HT-29 (cell line): ENCODE results near the gene NSMCE1. TPM values are rescaled to one million over a fixed set of nuclear protein-coding genes. Genes with fewer than 3 reads are reported as not detected.
"Not testable (repeated sequence)": the region's sequence is repeated elsewhere in the genome, so short reads cannot be mapped to it uniquely, and the experiment has no call there.

Experiments used
- DNase-seq: peaks from one replicate; pipeline ENCODE4 v3.0.0-alpha.2; 2015; ENCODE audit warnings: low spot score
- total RNA-seq: library from RNA; depleted of rRNA; stranded (reverse); fragments of >200 nt; shearing (Covaris generic); gene quantifications from 2 replicates; pipeline ENCODE4 v1.2.3, GENCODE V29; 2014

The NSMCE1 gene
- total RNA-seq, 1 experiment from 2014 or later = 52.3 TPM

DNA sequence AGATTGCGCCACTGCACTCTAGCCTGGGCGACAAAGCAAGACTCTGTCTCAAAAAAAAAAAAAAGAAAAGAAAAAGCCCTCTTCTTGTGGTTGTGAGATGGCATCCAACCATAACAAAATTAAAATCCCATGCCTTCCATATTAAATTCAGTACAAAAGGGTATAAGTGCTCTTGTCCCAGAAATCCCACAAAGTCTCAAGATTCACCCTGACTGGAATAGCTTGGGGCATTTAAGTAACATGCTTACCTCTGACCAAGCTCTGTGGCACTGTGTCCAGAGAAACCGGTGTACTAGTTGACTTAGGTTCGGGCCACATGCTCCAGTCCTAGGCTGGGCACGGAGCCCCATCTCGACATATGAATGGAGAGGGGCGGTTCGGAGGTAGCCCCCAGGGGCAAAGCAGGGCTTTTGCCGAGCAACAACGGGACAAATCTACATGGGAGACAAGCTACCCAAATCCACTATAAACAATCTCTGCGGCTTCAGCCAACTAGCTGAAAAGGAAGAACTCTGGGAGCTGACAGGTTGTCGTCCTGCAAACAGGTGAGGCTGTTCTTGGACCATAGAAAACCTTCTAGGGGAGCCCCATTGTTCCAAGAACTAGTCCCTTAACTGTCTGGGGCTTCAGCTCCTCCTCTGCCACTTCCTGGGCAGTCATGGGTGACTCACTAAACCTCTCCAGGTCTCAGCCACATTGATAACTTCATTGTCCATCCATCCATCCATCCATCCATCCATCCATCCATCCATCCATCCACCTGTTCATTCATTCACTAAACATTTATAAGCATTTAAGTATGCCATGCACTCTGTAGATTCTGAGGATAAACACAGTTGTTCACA is 34.9 kb upstream of the NSMCE1 start:
- DNase-seq = no peak

DNA sequence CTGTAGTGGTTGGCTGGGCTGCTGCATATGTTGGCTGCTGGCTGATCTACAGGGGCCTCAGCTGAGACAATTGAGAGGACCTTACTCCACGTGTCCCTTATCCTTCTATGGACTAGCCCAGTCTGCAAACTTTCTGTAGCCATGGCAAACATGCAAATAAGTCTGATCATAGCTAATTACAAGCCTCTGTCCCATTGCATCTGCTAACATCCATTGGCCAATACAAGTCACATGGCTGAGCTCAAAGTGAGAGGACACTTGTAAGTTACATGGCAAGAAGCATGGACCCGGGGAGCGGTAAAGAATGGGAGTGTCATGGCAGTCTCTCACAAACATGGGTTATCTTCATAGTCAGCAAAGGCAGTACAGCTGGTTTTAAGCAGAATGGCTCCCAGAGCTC is 33.6 kb upstream of the NSMCE1 start:
- DNase-seq = no peak

- no peak for DNase-seq
These were observed 32.8 kb upstream of the NSMCE1 start for GRCh38 chr16:27301236-27301861.

- DNase-seq = no peak
These were observed 29.6 kb upstream of the NSMCE1 start for GRCh38 chr16:27298132-27298531.

DNA sequence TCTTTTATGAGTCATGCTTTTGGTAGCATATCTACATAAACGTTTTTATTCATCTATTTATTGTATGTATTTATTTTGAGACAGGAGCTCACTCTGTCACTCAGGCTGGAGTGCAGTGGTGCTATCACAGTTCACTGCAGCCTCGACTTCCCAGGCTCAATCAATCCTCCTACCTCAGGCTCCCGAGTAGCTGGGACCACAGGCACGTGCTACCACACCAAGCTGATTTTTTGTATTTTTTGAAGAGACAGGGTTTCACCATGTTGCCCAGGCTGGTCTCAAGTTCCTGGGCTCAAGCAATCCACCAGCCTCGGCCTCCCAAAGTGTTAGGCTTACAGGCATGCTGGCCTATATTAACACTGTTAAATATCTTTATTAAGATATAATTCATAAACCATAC is 24.8 kb upstream of the NSMCE1 start:
- DNase-seq = no peak

- no peak for DNase-seq
These were observed 23.2 kb upstream of the NSMCE1 start for GRCh38 chr16:27291722-27292240.

- no peak for DNase-seq
These were observed 22.5 kb upstream of the NSMCE1 start for GRCh38 chr16:27291106-27291505.

DNA sequence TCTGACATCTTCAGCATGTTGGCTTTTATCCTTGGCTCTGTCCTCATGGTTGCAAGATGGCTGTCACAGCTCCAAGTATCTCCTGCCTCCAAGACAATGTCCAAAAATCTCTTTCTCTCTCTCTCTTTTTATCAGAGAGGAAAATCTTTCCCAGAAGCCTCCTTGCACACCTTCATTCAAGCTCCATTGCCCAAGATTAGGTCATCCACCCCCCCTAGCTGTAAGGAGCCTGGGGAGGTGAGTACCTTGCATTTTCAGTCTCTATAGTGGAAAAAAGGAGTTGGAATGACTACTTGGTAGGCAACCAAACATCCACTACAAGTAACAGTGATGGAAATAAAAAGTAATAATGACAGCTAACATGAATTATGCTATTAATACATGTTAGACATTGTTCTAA is 22.0 kb upstream of the NSMCE1 start:
- DNase-seq = no peak

DNA sequence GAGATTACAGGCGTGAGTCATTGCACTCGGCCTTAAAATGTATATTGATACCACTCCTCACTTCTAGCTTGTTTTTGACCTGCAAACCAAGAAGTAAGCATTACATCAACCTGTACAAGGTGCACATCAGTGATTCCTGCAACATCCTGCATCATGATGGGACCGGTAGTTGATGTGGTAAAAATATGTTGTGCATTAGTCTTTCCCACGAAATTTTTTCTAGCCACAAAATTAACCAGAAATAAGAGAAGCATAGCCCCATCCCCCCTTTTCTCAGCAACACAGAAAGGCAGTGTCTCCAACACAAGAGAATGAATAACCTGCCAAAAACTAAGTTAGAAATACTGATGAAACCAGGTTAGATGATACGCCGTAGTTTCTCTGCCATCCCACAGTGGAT is 21.1 kb upstream of the NSMCE1 start:
- DNase-seq = no peak

DNA sequence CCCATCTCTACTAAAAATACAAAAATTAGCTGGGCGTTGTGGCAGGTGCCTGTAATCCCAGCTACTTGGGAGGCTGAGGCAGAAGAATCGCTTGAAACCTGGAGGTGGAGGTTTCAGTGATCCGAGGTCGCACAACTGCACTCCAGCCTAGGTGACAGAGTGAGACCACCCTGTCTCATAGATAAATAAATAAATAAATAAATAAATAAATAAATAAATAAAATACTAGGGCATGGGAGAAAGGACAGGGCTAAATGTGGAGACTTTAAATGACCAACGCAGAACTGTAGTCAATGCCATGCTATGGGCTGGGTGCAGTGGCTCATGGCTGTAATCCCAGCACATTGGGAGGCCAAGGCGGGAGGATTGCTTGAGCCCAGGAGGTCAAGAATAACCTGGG is 19.7 kb upstream of the NSMCE1 start:
- not testable (repeated sequence) for DNase-seq

GRCh38 chr16:27287887-27288286 is 19.3 kb upstream of the NSMCE1 start:
- DNase-seq = no peak

- DNase-seq = no peak
These were observed 18.7 kb upstream of the NSMCE1 start for GRCh38 chr16:27287051-27287811.

DNA sequence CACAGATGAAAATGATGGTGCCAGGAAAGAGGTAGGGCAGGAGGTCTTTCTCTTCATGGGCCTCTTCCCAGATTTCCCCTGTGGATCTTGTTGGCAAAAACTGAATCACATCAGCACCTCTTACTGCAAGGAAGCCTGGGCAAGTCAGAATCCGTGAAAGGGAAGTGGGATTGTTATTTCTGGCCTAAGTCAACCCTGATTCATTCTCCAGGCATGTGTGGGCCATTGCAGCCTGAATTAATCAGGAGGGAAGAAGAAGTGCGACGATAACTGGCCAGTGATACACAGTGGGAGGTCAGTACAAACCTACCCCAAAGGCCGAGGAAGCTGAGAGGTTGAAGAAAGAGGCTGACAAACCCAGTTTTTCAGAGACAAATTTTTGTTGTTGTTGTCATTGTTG is 17.9 kb upstream of the NSMCE1 start:
- no peak for DNase-seq

DNA sequence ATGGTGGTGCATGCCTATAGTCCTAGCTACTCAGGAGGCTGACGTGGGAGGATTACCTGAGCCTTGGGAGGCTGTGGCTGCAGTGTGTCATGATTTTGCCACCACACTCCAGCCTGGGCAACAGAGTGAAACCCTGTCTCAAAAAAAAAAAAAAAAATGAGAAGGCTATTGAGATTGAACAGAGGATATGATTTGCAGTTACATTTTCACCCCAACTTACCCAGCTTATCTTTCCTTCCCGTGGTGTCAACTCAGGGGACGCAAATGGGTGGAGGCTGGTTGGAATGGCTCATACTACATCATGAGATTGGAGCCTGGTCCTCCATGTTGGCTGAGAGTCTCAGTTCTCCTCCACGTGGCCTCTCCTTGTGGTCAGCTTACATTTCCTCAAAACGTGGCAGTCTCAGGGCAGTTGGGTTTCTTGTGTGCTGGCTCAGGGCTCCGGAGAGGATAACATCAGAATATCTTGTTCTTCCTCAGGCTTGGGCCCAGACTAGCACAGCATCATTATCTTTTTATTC is 17.2 kb upstream of the NSMCE1 start:
- no peak for DNase-seq

DNA sequence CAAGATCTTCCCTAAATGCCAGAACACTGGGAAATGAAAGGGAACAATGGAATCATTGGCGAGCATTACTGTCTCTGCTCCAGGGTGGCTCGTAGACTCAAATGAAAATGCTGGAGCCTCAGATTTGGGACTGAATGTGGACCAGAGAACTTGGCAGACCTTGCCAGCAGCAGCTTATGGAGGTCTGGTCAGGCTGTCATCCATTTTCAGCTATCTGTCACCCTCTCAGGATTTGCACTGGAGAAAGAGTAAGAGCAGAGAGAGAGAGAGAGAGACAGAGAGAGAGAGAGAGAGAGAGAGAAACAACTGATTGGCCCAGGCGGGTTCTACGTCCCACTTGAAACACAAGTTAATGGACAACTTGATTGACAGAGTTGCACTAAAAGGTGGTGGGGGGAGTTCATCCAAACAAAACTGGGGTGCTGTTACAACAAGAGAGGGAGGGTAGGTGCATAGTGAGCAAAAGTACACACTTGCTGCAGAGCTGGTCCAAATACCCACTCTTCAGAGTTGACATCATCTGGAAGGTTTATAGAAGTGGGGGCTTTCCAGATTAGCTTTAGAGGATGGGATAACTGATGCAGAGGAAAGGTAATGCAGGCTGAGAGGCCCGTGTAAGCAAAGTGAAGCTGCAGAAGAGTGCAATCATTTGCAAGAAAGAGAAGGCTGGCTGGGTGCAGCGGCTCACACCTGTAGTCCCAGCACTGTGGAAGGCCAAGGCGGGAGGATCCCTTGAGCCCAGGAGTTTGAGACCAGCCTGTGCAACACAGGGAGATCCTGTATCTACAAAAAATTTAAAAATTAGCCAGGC is 16.5 kb upstream of the NSMCE1 start:
- DNase-seq = no peak

- no peak for DNase-seq
These were observed 12.7 kb upstream of the NSMCE1 start for GRCh38 chr16:27281243-27281642.

DNA sequence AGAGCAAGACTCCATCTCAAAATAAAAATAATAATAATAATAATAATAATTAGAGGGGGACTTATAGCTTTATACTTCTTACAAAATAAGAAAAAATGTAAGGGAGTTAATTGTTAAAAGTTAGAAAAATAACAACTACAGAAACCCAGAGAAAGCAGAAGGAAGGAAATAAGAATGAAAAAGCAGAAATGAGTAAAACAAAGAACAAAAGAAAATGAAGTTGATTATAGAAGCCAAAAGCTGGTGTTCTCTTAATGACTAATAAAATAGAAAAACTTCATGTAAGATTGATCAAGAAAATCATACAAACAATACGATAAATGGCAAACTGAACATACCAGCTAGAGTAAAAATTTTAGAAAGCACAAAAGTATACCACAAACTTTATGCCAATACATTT is 6.8 kb upstream of the NSMCE1 start:
- DNase-seq = no peak

DNA sequence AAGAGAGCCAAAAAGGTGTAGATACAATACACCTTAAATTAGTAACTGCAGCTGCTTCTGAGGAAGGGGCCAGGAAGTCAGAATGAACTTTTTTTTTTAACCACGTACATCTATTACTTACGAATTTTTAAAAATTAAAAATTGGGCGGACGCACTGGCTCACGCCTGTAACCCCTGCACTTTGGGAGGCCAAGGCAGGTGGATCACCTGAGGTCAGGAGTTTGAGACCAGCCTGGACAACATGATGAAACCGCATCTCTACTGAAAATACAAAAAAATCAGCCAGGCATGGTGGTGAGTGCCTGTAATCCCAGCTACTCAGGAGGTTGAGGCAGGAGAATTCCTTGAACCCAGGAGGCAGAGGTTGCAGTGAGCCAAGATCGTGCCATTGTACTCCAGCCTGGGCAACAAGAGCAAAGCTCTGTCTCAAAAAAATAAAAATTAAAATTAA is 5.9 kb upstream of the NSMCE1 start:
- not testable (repeated sequence) for DNase-seq

GRCh38 chr16:27273670-27274423 is 5.3 kb upstream of the NSMCE1 start:
- DNase-seq = peak; percentile 86

- DNase-seq = no peak
These were observed 4.7 kb upstream of the NSMCE1 start for GRCh38 chr16:27273330-27273669.
